Kidney epithelial cell (primary cell): Measurements from ENCODE around the gene ATXN1. TPM values are rescaled to one million over a fixed set of nuclear protein-coding genes. Genes with fewer than 3 reads are reported as not detected.

Experiments
- DNase-seq: peaks from one replicate; pipeline ENCODE4 v3.0.0-alpha.2; 2010; ENCODE audit warnings: low read depth
- H3K27me3 ChIP-seq: 2 replicates; pipeline ENCODE4 v1.6.0; 2011; ENCODE audit warnings: low read length; ENCODE audit not compliant: control insufficient read depth, insufficient read depth
- H3K36me3 ChIP-seq: 2 replicates; pipeline ENCODE4 v1.5.1; 2011; ENCODE audit warnings: low read length; ENCODE audit not compliant: control insufficient read depth, insufficient read depth
- H3K4me3 ChIP-seq: 2 replicates; pipeline ENCODE4 v1.5.1; 2011; ENCODE audit warnings: low read depth, mild to moderate bottlenecking, control low read depth, low read length
- total RNA-seq: library from RNA; depleted of rRNA; stranded (reverse); fragments of >200 nt; gene quantifications from 2 replicates; pipeline ENCODE4 v1.2.3, GENCODE V29; 2015
- TF ChIP-seq, protein P1 (sequence below): IDR thresholded peaks from 2 replicates; pipeline ENCODE4 v1.5.1; 2011; ENCODE audit warnings: mild to moderate bottlenecking, moderate library complexity, low read length, control low read depth, inconsistent platforms; ENCODE audit not compliant: insufficient read depth, poor library complexity, severe bottlenecking

The ATXN1 gene
- total RNA-seq, 1 donor from 2014 or later: 12.5 TPM

GRCh38 chr6:16546861-16547260, 214.4 kb downstream of the ATXN1 start:
- Histone ChIP-seq H3K4me3 (no peak overlapping the region), H3K27me3 (no peaks in the 10 kb centered on the region), H3K36me3 (no peaks in the 10 kb centered on the region)
- TF ChIP-seq, protein P1, sequence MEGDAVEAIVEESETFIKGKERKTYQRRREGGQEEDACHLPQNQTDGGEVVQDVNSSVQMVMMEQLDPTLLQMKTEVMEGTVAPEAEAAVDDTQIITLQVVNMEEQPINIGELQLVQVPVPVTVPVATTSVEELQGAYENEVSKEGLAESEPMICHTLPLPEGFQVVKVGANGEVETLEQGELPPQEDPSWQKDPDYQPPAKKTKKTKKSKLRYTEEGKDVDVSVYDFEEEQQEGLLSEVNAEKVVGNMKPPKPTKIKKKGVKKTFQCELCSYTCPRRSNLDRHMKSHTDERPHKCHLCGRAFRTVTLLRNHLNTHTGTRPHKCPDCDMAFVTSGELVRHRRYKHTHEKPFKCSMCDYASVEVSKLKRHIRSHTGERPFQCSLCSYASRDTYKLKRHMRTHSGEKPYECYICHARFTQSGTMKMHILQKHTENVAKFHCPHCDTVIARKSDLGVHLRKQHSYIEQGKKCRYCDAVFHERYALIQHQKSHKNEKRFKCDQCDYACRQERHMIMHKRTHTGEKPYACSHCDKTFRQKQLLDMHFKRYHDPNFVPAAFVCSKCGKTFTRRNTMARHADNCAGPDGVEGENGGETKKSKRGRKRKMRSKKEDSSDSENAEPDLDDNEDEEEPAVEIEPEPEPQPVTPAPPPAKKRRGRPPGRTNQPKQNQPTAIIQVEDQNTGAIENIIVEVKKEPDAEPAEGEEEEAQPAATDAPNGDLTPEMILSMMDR: no peak
- DNase-seq: no peak

GRCh38 chr6:16545382-16545781, 215.9 kb downstream of the ATXN1 start:
- Histone ChIP-seq H3K36me3 (no peaks in the 10 kb centered on the region), H3K4me3 (no peak overlapping the region), H3K27me3 (no peaks in the 10 kb centered on the region)
- TF ChIP-seq, protein P1: no peak
- DNase-seq: no peak

DNA sequence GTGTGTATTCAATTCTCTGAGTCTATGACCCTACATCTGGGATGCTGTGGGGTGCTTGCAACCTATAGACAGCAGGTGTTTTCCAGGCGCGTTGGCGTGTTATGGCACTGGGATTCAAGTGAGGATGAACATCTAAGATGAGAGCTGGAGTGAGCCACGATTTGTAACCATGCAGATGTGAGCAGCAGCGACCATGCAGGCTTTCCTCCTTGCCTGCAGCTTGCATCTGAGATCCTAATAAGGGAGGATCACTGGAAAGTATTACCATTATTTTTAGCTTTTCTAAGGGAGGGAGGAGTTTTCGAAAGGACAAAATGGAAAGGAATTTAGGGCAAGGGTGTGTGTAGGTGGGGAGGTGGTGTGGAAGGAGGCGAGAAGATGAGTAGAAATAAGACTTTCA, 216.7 kb downstream of the ATXN1 start:
- Histone ChIP-seq H3K4me3 (no peak overlapping the region), H3K27me3 (no peaks in the 10 kb centered on the region), H3K36me3 (no peaks in the 10 kb centered on the region)
- DNase-seq: no peak
- TF ChIP-seq, protein P1: no peak

- Histone ChIP-seq H3K4me3 (no peak overlapping the region), H3K36me3 (no peaks in the 10 kb centered on the region), H3K27me3 (no peaks in the 10 kb centered on the region)
- TF ChIP-seq, protein P1: no peak
- peak; percentile 49 for DNase-seq
Measured at GRCh38 chr6:16544006-16544405, 217.3 kb downstream of the ATXN1 start.

DNA sequence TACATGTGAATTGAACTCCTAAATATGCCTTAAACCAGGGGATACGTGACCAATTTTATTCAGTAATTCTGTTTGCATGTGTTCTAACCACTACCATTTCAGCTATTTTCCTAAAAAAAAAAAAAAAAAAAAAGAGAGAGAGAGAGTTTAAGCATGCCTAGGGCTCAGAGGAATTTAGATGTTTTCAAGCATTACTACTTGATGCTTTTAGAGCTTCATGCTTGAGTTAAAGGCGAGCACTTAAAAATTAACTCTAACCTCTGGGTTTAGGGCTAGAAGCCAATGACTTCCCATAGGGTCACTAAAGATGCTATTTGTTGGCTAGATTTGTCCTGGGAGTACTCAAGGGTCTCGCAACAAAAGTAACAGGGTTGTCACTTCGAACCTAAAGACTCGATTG, 217.7 kb downstream of the ATXN1 start:
- Histone ChIP-seq H3K36me3 (no peaks in the 10 kb centered on the region), H3K27me3 (no peaks in the 10 kb centered on the region), H3K4me3 (no peak overlapping the region)
- peak; percentile 53 for DNase-seq
- TF ChIP-seq, protein P1: no peak

DNA sequence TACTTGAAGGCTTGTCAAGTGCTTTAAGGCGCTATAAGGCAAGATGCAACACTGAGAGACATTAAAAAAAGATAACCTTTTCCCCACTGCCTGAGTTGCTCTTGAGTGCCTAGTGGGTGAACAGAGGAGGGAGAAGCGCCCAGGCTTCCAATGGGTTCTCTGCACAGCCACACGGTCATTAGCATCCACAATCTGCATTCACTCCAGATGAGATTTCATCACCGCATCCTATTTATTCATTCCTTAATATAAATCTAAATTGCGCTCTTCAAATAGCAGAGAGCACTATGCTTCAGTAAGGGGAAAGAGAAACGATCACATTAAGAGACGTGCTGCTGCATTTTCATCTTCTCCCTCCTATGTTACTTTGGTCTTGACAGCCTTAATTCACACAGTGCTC, 219.2 kb downstream of the ATXN1 start:
- H3K4me3 ChIP-seq: no peak overlapping the region
- no peaks in the 10 kb centered on the region for H3K36me3 ChIP-seq
- TF ChIP-seq, protein P1: no peak
- no peak for DNase-seq
- H3K27me3 ChIP-seq: no peaks in the 10 kb centered on the region
